Measurements from ENCODE around the gene TMEM98. TPM values are rescaled to one million over a fixed set of nuclear protein-coding genes. Genes with fewer than 3 reads are reported as not detected.

The TMEM98 gene
- total and polyA plus RNA-seq, 2 of the 4 experiments (the other 2 are of a cell fraction), result 173 to 195 TPM

GRCh38 chr17:32882029-32882428 lies 45.9 kb upstream of the TMEM98 start:
- ChIA-PET CTCF (no interaction called here), POLR2A (ENCODE audit: unreplicated experiment) (no interaction called here)
- no peak overlapping the region for H2AK9ac ChIP-seq (replicated peaks; ENCODE audit: low read depth, low read length, poor library complexity)
- H2BK15ac ChIP-seq (ENCODE audit: low read depth, low read length), result no peak overlapping the region
- H3K9me1 ChIP-seq (ENCODE audit: insufficient read depth, low read length), result no peaks in the 10 kb centered on the region
- H3K23ac ChIP-seq (ENCODE audit: low read depth, low read length), result no peak overlapping the region
- H2AFZ ChIP-seq (replicated peaks; ENCODE audit: low read length, poor library complexity), result no peak overlapping the region
- no peak overlapping the region for H2BK5ac ChIP-seq (ENCODE audit: low read depth, low read length, poor library complexity, severe bottlenecking)
- no peak overlapping the region for H3K4me2 ChIP-seq (ENCODE audit: low read depth, low read length)
- no peak overlapping the region for H2AK5ac ChIP-seq (ENCODE audit: low read depth, low read length)
- H3K4ac ChIP-seq (ENCODE audit: low read depth, low read length), result no peak overlapping the region
- H2BK20ac ChIP-seq (ENCODE audit: low read depth, low read length), result no peak overlapping the region
- no peak overlapping the region for H3K14ac ChIP-seq (replicated peaks; ENCODE audit: low read depth, low read length)
- no peak overlapping the region for H3K4me3 ChIP-seq (ENCODE audit: insufficient read depth, low read depth, low read length)
- in situ Hi-C loops (cut with MboI; ENCODE audit: low sequenced_read_pairs) (no loop called here), intact Hi-C loops (cut with micrococcal nuclease) (no loop called here), dilution Hi-C loops (cut with HindIII; ENCODE audit: low sequenced_read_pairs, unreplicated experiment) (no loop called here)
- no CpG with 5 or more reads among the region's 6 CpGs for WGBS, 2 experiments (ENCODE audit: extremely low coverage in 2 of 2, insufficient read length in 1 of 2)
- H4K20me1 ChIP-seq (ENCODE audit: insufficient read depth, low read length), result no peaks in the 10 kb centered on the region
- BruUV-seq (replicated peaks), result no TSS peak
- no peak overlapping the region for H4K5ac ChIP-seq (ENCODE audit: low read depth, low read length)
- H3K18ac ChIP-seq (ENCODE audit: low read depth, low read length), result no peak overlapping the region
- TF ChIP-seq ELK1 (IDR thresholded peaks at IDR 0.05; ENCODE audit: borderline replicate concordance, low read depth, low read length) (no peak), RAD21 (IDR thresholded peaks at IDR 0.05; ENCODE audit: low read length) (no peak), MAZ (IDR thresholded peaks at IDR 0.05; ENCODE audit: borderline replicate concordance, low read depth, low read length) (no peak), MXI1 (IDR thresholded peaks at IDR 0.05; ENCODE audit: borderline replicate concordance, low read depth, low read length) (no peak), BHLHE40 (IDR thresholded peaks at IDR 0.05; ENCODE audit: low read depth, low read length) (no peak), SMC3 (IDR thresholded peaks at IDR 0.05; ENCODE audit: low read depth, low read length) (no peak), MAFK (IDR thresholded peaks at IDR 0.05; ENCODE audit: low read depth, low read length) (no peak), NFE2L2 (IDR thresholded peaks at IDR 0.05; ENCODE audit: low read depth, low read length) (no peak), FOS (IDR thresholded peaks at IDR 0.05; ENCODE audit: low read depth, low read length) (no peak), CHD1 (IDR thresholded peaks at IDR 0.05; ENCODE audit: low read depth, low read length) (no peak), CTCF (conservative IDR thresholded peaks at IDR 0.05; ENCODE audit: low read depth, low read length) (no peak)
- no peaks in the 10 kb centered on the region for H3K79me1 ChIP-seq (ENCODE audit: low read depth in 1 of 2, low read length in 2 of 2)
- H4K91ac ChIP-seq (ENCODE audit: insufficient read depth, low read depth, low read length), result no peak overlapping the region
- H2BK120ac ChIP-seq (ENCODE audit: low read depth, low read length), result no peak overlapping the region
- no peak overlapping the region for H4K8ac ChIP-seq (ENCODE audit: low read depth in 2 of 2, low read length in 2 of 2)
- DNase-seq (no peak), ATAC-seq (ENCODE audit: low read depth) (no peak)
- H3K36me3 ChIP-seq (ENCODE audit: control insufficient read depth, insufficient read depth, low read length), result no peaks in the 10 kb centered on the region
- H3K27ac ChIP-seq (ENCODE audit: insufficient read depth, low read length), result no peak overlapping the region
- no peak overlapping the region for H3K9ac ChIP-seq (ENCODE audit: low read depth, low read length)
- no peaks in the 10 kb centered on the region; the same call in 1 of the 2 replicates for H3K4me1 ChIP-seq (ENCODE audit: control insufficient read depth, insufficient read depth, low read length)
- 0 out of 2 replicates have a peak, but pooled peaks cover 2% of the 10 kb centered on the region for H3K27me3 ChIP-seq (ENCODE audit: control insufficient read depth, insufficient read depth, low read length)
- no peak overlapping the region for H3K56ac ChIP-seq (ENCODE audit: extremely low read depth, insufficient read depth, low read length)
- no peaks in the 10 kb centered on the region for H3K9me3 ChIP-seq (ENCODE audit: control insufficient read depth, insufficient read depth, low read length)

Data from IMR-90 (cell line).